ENCODE data around the gene MYO9A. TPM values are rescaled to one million over a fixed set of nuclear protein-coding genes. Genes with fewer than 3 reads are reported as not detected.

The MYO9A gene
- total RNA-seq, 1 donor from 2014 or later = 38.5 TPM

DNA sequence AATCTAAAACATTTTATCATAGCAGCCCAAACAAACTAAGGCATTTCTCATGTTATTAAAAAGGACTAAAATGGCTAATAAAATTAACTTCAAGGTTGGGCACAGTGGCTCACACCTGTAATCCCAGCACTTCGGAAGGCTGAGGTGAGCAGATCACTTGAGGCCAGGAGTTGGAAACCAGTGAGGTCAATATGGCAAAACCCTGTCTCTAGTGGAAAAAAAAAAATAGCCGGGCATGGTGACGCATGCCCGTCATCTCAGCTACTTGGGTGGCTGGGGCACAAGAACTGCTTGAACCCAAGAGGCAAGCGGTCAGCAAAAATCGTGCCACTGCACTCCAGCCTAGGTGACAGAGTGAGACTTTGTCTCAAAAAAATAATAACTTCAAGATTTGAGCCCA lies 197.4 kb downstream of the MYO9A start:
- H3K4me3 ChIP-seq = no peak overlapping the region
- H3K36me3 ChIP-seq = no peaks in the 10 kb centered on the region
- H3K79me2 ChIP-seq (ENCODE audit: low read depth) = no peaks in the 10 kb centered on the region
- Mint-ChIP-seq H3K4me3 (no peak overlapping the region), H3K9me3 (no peaks in the 10 kb centered on the region), H3K27ac (no peak overlapping the region), H3K27me3 (ENCODE audit: insufficient read depth, low read depth) (peaks cover 2% of the 10 kb centered on the region), H3K4me1 (no peaks in the 10 kb centered on the region), H3K36me3 (no peaks in the 10 kb centered on the region)
- H3K4me2 ChIP-seq = no peak overlapping the region
- no peaks in the 10 kb centered on the region for H3K4me1 ChIP-seq
- no peak overlapping the region for H3K27ac ChIP-seq
- H2AFZ ChIP-seq (replicated peaks) = no peak overlapping the region
- H3K27me3 ChIP-seq = no peaks in the 10 kb centered on the region
- no peaks in the 10 kb centered on the region for H3F3A ChIP-seq (ENCODE audit: low read depth)
- no peak for DNase-seq (ENCODE audit: low spot score)
- no peaks in the 10 kb centered on the region for H3K9me3 ChIP-seq (ENCODE audit: low read depth)
- TF ChIP-seq EZH2phosphoT487 (IDR thresholded peaks at IDR 0.05) (no peak), EZH2 (IDR thresholded peaks at IDR 0.05) (no peak)
- TF ChIP-seq, protein P1, sequence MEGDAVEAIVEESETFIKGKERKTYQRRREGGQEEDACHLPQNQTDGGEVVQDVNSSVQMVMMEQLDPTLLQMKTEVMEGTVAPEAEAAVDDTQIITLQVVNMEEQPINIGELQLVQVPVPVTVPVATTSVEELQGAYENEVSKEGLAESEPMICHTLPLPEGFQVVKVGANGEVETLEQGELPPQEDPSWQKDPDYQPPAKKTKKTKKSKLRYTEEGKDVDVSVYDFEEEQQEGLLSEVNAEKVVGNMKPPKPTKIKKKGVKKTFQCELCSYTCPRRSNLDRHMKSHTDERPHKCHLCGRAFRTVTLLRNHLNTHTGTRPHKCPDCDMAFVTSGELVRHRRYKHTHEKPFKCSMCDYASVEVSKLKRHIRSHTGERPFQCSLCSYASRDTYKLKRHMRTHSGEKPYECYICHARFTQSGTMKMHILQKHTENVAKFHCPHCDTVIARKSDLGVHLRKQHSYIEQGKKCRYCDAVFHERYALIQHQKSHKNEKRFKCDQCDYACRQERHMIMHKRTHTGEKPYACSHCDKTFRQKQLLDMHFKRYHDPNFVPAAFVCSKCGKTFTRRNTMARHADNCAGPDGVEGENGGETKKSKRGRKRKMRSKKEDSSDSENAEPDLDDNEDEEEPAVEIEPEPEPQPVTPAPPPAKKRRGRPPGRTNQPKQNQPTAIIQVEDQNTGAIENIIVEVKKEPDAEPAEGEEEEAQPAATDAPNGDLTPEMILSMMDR (IDR thresholded peaks at IDR 0.05) = no peak
- H3K9ac ChIP-seq = no peak overlapping the region
- no peaks in the 10 kb centered on the region for H4K20me1 ChIP-seq (ENCODE audit: low read depth)

DNA sequence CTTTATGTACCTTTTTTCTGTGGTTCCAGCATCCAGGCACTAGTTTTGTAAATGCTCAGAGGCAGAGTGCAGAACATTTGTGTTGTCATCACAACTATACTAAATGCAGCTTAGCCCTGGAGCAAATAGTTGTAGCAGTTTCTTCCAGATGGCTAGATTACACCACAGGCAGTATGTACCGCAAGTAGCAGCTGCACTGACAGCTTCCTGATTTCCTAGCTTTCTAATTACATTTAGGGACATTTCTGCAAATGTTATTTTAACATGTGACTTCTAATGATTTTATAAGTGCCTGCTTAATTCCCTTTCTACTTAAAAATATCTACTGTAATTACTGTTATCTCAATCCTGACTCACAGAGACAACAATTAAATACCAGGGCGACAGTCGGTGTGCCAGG lies 201.1 kb downstream of the MYO9A start:
- no peak overlapping the region for H3K4me3 Mint-ChIP-seq
- H3K4me1 ChIP-seq = no peaks in the 10 kb centered on the region
- H3K9ac ChIP-seq = no peak overlapping the region
- H3K4me2 ChIP-seq = no peak overlapping the region
- H3K36me3 Mint-ChIP-seq = peaks cover 2% of the 10 kb centered on the region
- no peak for TF ChIP-seq EZH2phosphoT487 (IDR thresholded peaks at IDR 0.05)
- TF ChIP-seq, protein P1 (IDR thresholded peaks at IDR 0.05) = no peak
- TF ChIP-seq EZH2 (IDR thresholded peaks at IDR 0.05) = no peak
- H3K27ac Mint-ChIP-seq = no peak overlapping the region
- no peak for DNase-seq (ENCODE audit: low spot score)
- no peaks in the 10 kb centered on the region for H3F3A ChIP-seq (ENCODE audit: low read depth)
- peaks cover 2% of the 10 kb centered on the region for H3K27me3 Mint-ChIP-seq (ENCODE audit: insufficient read depth, low read depth)
- H4K20me1 ChIP-seq (ENCODE audit: low read depth) = no peaks in the 10 kb centered on the region
- H3K27ac ChIP-seq = no peak overlapping the region
- H3K79me2 ChIP-seq (ENCODE audit: low read depth) = no peaks in the 10 kb centered on the region
- no peak overlapping the region for H2AFZ ChIP-seq (replicated peaks)
- no peaks in the 10 kb centered on the region for H3K9me3 ChIP-seq (ENCODE audit: low read depth)
- H3K4me3 ChIP-seq = no peak overlapping the region
- no peaks in the 10 kb centered on the region for H3K4me1 Mint-ChIP-seq
- no peaks in the 10 kb centered on the region for H3K9me3 Mint-ChIP-seq
- no peaks in the 10 kb centered on the region for H3K36me3 ChIP-seq
- H3K27me3 ChIP-seq = no peaks in the 10 kb centered on the region

DNA sequence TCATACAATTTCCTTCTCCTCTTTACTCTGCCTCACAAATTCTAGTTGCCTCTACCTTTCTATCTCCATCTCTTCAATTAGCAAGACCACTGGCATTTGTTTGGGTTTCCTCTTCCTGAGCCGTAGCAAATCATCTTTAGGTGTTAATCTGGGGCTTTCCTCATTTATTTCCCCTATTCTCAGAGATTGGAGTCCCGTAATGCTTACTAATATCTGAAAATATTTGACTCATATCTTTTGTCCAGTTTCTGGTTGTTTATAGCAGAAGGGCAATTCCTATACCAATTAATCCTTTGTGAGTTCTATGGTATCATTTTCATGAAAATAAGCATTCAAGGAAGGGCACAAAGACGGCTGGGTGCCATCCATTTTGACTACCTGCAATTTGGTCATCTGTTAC lies 203.9 kb downstream of the MYO9A start:
- no peaks in the 10 kb centered on the region for H3K4me1 ChIP-seq
- TF ChIP-seq EZH2phosphoT487 (IDR thresholded peaks at IDR 0.05) = no peak
- TF ChIP-seq, protein P1 (IDR thresholded peaks at IDR 0.05) = no peak
- TF ChIP-seq EZH2 (IDR thresholded peaks at IDR 0.05) = no peak
- H3K9me3 Mint-ChIP-seq = no peaks in the 10 kb centered on the region
- no peaks in the 10 kb centered on the region for H3K27me3 Mint-ChIP-seq (ENCODE audit: insufficient read depth, low read depth)
- H3K36me3 Mint-ChIP-seq = peaks cover 2% of the 10 kb centered on the region
- no peak overlapping the region for H3K4me2 ChIP-seq
- no peak overlapping the region for H3K4me3 ChIP-seq
- no peak overlapping the region for H2AFZ ChIP-seq (replicated peaks)
- H3K27me3 ChIP-seq = no peaks in the 10 kb centered on the region
- H4K20me1 ChIP-seq (ENCODE audit: low read depth) = no peaks in the 10 kb centered on the region
- no peaks in the 10 kb centered on the region for H3F3A ChIP-seq (ENCODE audit: low read depth)
- no peaks in the 10 kb centered on the region for H3K36me3 ChIP-seq
- H3K79me2 ChIP-seq (ENCODE audit: low read depth) = no peaks in the 10 kb centered on the region
- DNase-seq (ENCODE audit: low spot score) = no peak
- no peaks in the 10 kb centered on the region for H3K4me1 Mint-ChIP-seq
- H3K27ac Mint-ChIP-seq = no peak overlapping the region
- no peak overlapping the region for H3K4me3 Mint-ChIP-seq
- H3K9me3 ChIP-seq (ENCODE audit: low read depth) = no peaks in the 10 kb centered on the region
- no peak overlapping the region for H3K9ac ChIP-seq
- H3K27ac ChIP-seq = no peak overlapping the region

Data from neural progenitor cell (in vitro differentiated cells).